Neutrophil (primary cell): Measurements from ENCODE around the gene PRPF8.
A peak's percentile ranks its signal among the peaks of the same experiment; 100 is the strongest.

ENCODE experiments used
- H3K27ac ChIP-seq: fragments of 200-600 bp; sonication (generic); 2 replicates; pipeline ENCODE4 v1.5.1; 2016; ENCODE audit warnings: mild to moderate bottlenecking, moderate library complexity
- H3K27me3 ChIP-seq: fragments of 200-600 bp; sonication (generic); 2 replicates; pipeline ENCODE4 v1.6.0; 2016; ENCODE audit warnings: mild to moderate bottlenecking
- H3K36me3 ChIP-seq: fragments of 200-600 bp; sonication (generic); 2 replicates; pipeline ENCODE4 v1.5.1; 2017
- H3K4me1 ChIP-seq, 2 experiments: fragments of 200-600 bp in 1 of 2; sonication (generic) in 1 of 2; 1 replicate in 1 of 2; 2 replicates in 1 of 2; pipeline versions ENCODE4 v1.5.1 to v1.6.1; 2013 to 2016; ENCODE audit warnings: low read depth in 1 of 2, low read length in 1 of 2, mild to moderate bottlenecking in 1 of 2, moderate library complexity in 1 of 2; ENCODE audit not compliant: control insufficient read depth in 1 of 2, insufficient read depth in 1 of 2
- H3K4me3 ChIP-seq, 2 experiments: fragments of 200-600 bp in 1 of 2; sonication (generic) in 1 of 2; 1 replicate in 1 of 2; 2 replicates in 1 of 2; pipeline ENCODE4 v1.5.1; 2013 to 2016; ENCODE audit warnings: low read depth in 1 of 2, low read length in 1 of 2, mild to moderate bottlenecking in 1 of 2, moderate library complexity in 1 of 2
- H3K9me3 ChIP-seq: fragments of 200-600 bp; sonication (generic); 2 replicates; pipeline ENCODE4 v1.5.1; 2016
- CTCF ChIP-seq: fragments of 200-600 bp; sonication (generic); IDR thresholded peaks from 2 replicates; pipeline ENCODE4 v1.5.1; 2016; ENCODE audit warnings: antibody characterized with exemption

Gene PRPF8

GRCh38 chr17:1714980-1715802, 30.5 kb upstream of the PRPF8 start:
- Histone ChIP-seq H3K9me3 (no peaks in the 10 kb centered on the region), H3K27me3 (peaks cover 44% of the 10 kb centered on the region), H3K27ac (peak overlapping the region; percentile 97), H3K4me3 (peak overlapping the region; percentile 77 to 91), H3K36me3 (peaks cover 22% of the 10 kb centered on the region), H3K4me1 (peaks cover 41 to 49% of the 10 kb centered on the region in 2 experiments)
- no peak for TF ChIP-seq CTCF

GRCh38 chr17:1714427-1714979, 29.8 kb upstream of the PRPF8 start:
- H3K4me3 ChIP-seq = peak overlapping the region; percentile 77 to 91
- TF ChIP-seq CTCF = no peak
- no peaks in the 10 kb centered on the region for H3K9me3 ChIP-seq
- H3K27ac ChIP-seq = peak overlapping the region; percentile 97
- peaks cover 22% of the 10 kb centered on the region for H3K36me3 ChIP-seq
- peaks cover 51% of the 10 kb centered on the region for H3K27me3 ChIP-seq
- peaks cover 45 to 56% of the 10 kb centered on the region in 2 experiments for H3K4me1 ChIP-seq

GRCh38 chr17:1713878-1714426, 29.3 kb upstream of the PRPF8 start:
- peaks cover 50 to 62% of the 10 kb centered on the region in 2 experiments for H3K4me1 ChIP-seq
- H3K9me3 ChIP-seq = no peaks in the 10 kb centered on the region
- H3K27me3 ChIP-seq = peaks cover 56% of the 10 kb centered on the region
- peaks cover 22% of the 10 kb centered on the region for H3K36me3 ChIP-seq
- H3K4me3 ChIP-seq = peak overlapping the region in 1 of 2 experiments; percentile 91
- no peak overlapping the region for H3K27ac ChIP-seq
- no peak for TF ChIP-seq CTCF

- Histone ChIP-seq H3K36me3 (peaks cover 22% of the 10 kb centered on the region), H3K4me3 (no peak overlapping the region), H3K4me1 (peaks cover 54 to 65% of the 10 kb centered on the region in 2 experiments), H3K9me3 (no peaks in the 10 kb centered on the region), H3K27me3 (peaks cover 62% of the 10 kb centered on the region), H3K27ac (no peak overlapping the region)
- TF ChIP-seq CTCF = no peak
These were observed 28.7 kb upstream of the PRPF8 start for GRCh38 chr17:1713160-1713877.

GRCh38 chr17:1712271-1712670, 27.6 kb upstream of the PRPF8 start:
- H3K4me3 ChIP-seq = no peak overlapping the region

More at GRCh38 chr17:1712271-1712670, 27.6 kb upstream of the PRPF8 start:
- H3K9me3 ChIP-seq = no peaks in the 10 kb centered on the region
- H3K4me1 ChIP-seq = peaks cover 45 to 54% of the 10 kb centered on the region in 2 experiments
- peaks cover 72% of the 10 kb centered on the region for H3K27me3 ChIP-seq
- H3K27ac ChIP-seq = no peak overlapping the region
- H3K36me3 ChIP-seq = peaks cover 22% of the 10 kb centered on the region
- no peak for TF ChIP-seq CTCF
